Activated T-cell treated with anti-CD3 and anti-CD28 coated beads, Interleukin-2, amount 50 U/mL, for 72 hours (primary cell): ENCODE measurements around the gene SLC28A1. TPM values are rescaled to one million over a fixed set of nuclear protein-coding genes. Genes with fewer than 3 reads are reported as not detected.
"Not testable (repeated sequence)": the region's sequence is repeated elsewhere in the genome, so short reads cannot be mapped to it uniquely, and the experiment has no call there.

Experiments used
- ATAC-seq, 2 donors: fragments of 150-1000 bp; cut with Tn5 transposase; replicated peaks in 1 of 2; 2 replicates each; pipeline ENCODE4 v1.10.0; 2021; ENCODE audit warnings: moderate library complexity in 2 of 2, mild to moderate bottlenecking in 1 of 2
- DNase-seq, 2 donors: peaks; one replicate each; pipeline ENCODE4 v3.0.0; 2021 to 2022; ENCODE audit warnings: mixed read lengths in 1 of 2
- H3K27ac Mint-ChIP-seq: one replicate; pipeline ENCODE4 v1.8.0; 2022; ENCODE audit warnings: mild to moderate bottlenecking, moderate library complexity, mixed read lengths
- H3K27me3 Mint-ChIP-seq: one replicate; pipeline ENCODE4 v1.8.0; 2022; ENCODE audit warnings: low read depth, mixed read lengths
- H3K36me3 Mint-ChIP-seq, 2 donors: one replicate each; pipeline ENCODE4 v1.8.0; 2022; ENCODE audit warnings: mixed read lengths in 2 of 2, mild to moderate bottlenecking in 1 of 2; ENCODE audit not compliant: insufficient read depth in 2 of 2
- H3K4me1 Mint-ChIP-seq: one replicate; pipeline ENCODE4 v1.8.0; 2022; ENCODE audit warnings: low read depth, mixed read lengths
- H3K4me3 Mint-ChIP-seq, 2 donors: one replicate each; pipeline ENCODE4 v1.8.0; 2022; ENCODE audit warnings: mild to moderate bottlenecking in 2 of 2, mixed read lengths in 2 of 2, moderate library complexity in 2 of 2
- H3K9me3 Mint-ChIP-seq, 2 donors: one replicate each; pipeline ENCODE4 v1.8.0; 2022; ENCODE audit warnings: mixed read lengths in 2 of 2
- total RNA-seq, 2 donors: library from RNA; stranded (reverse); gene quantifications; one replicate each; pipeline ENCODE4 v1.2.3, GENCODE V29; 2022

The SLC28A1 gene
- total RNA-seq, 2 donors from 2014 or later = not detected

DNA sequence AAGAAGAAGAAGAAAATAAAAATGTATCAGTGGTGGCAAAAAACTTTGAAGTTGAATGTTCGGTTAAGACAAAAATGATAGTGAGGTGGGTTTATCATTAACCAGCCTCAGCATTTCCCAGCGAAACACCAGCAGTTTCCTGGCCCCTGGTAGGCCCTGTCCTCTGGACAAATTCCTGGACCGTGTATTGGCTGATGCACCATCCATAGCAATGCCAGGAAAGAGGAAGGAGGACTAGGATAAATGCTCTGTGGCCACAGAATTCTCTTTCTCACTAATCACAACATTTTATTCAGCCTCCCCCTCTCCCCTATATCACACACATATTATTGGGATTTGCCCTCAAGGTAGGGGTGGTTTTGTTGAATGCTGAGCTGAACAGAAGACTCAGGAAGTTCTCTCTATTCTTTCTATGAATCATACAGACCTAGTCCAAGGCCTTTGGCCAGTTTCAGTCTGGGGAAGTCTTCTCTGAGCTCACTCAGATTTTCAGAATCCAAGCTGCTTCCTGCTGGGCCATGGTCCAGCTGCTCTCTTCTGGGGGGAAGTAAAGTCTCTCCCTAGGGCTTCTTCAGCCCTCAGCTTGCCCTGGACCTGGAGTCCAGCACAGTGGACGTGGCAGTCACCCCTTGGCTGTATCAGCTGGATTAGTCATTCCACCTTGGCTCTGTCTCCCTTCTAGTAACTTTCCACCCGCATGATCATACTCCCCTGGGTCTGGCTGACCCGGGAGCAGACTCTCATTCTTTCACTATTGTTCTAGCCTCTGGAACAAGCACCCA is 27.6 kb downstream of the SLC28A1 start:
- Mint-ChIP-seq H3K27me3 (no peaks in the 10 kb centered on the region), H3K27ac (no peak overlapping the region), H3K36me3 (no peaks in the 10 kb centered on the region), H3K9me3 (no peaks in the 10 kb centered on the region), H3K4me1 (peaks cover 18% of the 10 kb centered on the region), H3K4me3 (no peak overlapping the region)
- ATAC-seq (no peak), DNase-seq (no peak)

DNA sequence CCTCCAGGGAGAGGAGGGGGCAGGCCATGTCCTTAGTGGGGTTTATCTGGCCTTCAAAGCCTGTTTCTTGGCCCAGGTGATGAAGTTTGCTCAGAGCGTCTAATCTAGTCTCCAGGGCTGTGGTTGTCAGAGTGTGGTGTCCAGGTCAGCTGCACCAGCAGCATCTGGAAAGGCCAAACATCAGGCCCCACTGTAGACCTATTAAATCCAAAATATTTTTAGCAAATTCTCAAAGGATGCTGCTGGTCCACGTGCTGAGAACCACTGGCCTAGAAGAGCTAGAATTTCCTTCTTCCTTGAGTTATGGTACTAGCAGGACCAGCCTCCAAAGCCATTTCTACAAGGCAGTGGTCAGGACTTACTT is 28.9 kb downstream of the SLC28A1 start:
- Mint-ChIP-seq H3K4me3 (no peak overlapping the region), H3K27me3 (no peaks in the 10 kb centered on the region), H3K9me3 (no peaks in the 10 kb centered on the region), H3K36me3 (no peaks in the 10 kb centered on the region), H3K4me1 (peaks cover 18% of the 10 kb centered on the region), H3K27ac (no peak overlapping the region)
- DNase-seq = no peak
- ATAC-seq = no peak

DNA sequence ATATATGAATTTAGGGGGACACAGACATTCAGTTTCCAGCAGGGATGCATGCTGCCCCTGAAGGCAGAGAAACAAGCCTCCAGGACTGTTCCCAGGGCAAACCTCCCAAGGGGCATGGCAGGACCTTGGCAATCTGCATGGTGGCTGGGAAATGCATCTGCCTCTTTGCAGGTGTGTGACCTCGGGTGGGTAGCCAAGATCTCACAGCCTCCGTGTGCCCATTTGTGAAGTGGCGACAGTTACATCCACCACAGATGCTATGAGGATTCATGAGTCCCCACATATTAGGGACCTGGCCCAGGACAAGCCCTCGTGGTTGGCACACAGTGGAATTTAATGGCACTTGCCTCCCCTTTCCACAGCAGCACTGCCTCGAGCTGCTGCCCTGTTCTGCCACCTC is 29.9 kb downstream of the SLC28A1 start:
- ATAC-seq (no peak), DNase-seq (no peak)
- Mint-ChIP-seq H3K27ac (no peak overlapping the region), H3K9me3 (no peaks in the 10 kb centered on the region), H3K36me3 (no peaks in the 10 kb centered on the region), H3K27me3 (no peaks in the 10 kb centered on the region), H3K4me3 (no peak overlapping the region), H3K4me1 (peaks cover 18% of the 10 kb centered on the region)

DNA sequence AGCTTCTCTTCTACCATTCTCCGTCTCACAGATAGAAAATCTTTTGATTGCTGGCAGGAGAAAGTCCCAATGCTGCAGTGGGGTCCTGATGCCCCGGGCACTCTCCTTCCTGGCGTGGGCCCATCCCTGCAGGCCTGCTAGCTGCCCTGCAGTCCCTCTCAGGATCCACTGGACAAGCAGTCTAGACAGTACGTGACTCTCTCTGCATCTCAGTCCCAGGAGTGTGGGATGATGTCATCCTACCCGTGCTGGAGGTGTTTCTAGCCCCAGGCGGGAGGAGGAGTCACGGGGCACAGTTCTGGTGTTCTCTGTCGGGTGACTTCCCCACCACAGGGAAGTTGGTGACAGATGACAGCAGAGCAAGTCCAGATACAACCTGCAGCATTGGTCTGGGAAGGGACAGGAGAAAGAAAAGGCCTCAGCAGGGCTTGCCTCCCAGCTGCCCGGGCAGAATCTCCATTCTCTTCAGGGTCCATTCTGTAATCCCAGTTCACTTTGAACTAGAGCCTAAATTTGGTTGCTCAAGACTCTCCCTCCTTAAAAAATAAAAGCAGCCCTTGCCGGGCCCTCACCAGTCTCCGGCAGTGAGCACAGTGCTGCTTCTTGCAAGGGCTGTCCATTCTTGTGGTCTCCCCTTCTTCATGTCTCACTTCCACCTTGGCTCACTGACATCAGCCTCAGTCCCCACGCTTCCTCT is 30.6 kb downstream of the SLC28A1 start:
- H3K36me3 Mint-ChIP-seq = no peaks in the 10 kb centered on the region
- H3K4me1 Mint-ChIP-seq = peaks cover 18% of the 10 kb centered on the region
- peak; percentile 97 to 98 for ATAC-seq
- peak; percentile 64 to 65 for DNase-seq
- H3K4me3 Mint-ChIP-seq = peak overlapping the region; percentile 65 to 79
- H3K27ac Mint-ChIP-seq = no peak overlapping the region
- H3K9me3 Mint-ChIP-seq = no peaks in the 10 kb centered on the region
- no peaks in the 10 kb centered on the region for H3K27me3 Mint-ChIP-seq

DNA sequence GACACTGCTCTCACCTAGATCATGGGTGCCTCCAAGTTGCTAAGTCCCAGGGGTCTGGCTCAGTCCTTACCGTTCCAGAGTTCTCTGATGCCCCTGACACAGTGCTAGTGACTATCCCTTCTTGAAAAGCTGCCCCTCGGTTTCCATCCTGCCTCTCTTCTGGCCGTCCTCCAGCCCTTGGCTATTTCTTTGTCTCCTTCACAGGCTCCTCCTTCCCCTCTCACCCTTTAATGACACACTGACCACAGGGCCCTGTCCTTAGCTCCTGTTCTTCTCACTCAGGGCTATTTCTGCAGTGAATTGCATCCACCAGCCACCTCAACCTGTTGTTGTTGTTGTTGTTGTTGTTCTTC is 31.1 kb downstream of the SLC28A1 start:
- no peaks in the 10 kb centered on the region for H3K36me3 Mint-ChIP-seq
- H3K27me3 Mint-ChIP-seq = no peaks in the 10 kb centered on the region
- DNase-seq (no peak), ATAC-seq (no peak)
- H3K9me3 Mint-ChIP-seq = no peaks in the 10 kb centered on the region
- no peak overlapping the region for H3K27ac Mint-ChIP-seq
- H3K4me1 Mint-ChIP-seq = peaks cover 18% of the 10 kb centered on the region
- H3K4me3 Mint-ChIP-seq = peak overlapping the region in 1 of 2 donors; percentile 20

DNA sequence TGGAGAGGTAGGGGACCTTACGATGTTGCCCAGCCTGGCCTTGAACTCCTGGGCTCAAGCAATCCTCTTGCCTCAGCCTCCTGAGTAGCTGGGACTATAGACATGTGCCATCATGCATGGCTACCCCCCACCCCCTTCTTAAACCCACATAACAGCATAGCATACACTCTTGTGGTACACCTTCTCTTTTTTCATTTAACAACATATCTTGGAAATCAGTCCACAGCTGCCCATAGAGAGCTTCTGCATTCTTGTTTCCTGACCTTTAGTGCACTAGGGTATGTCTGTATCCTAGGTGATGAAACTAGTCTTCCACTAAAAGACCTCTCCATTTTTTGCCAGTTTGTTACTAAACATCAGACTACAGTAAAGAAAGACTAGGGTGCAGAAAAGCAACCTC is 33.0 kb downstream of the SLC28A1 start:
- Mint-ChIP-seq H3K27me3 (no peaks in the 10 kb centered on the region), H3K36me3 (no peaks in the 10 kb centered on the region), H3K4me3 (no peak overlapping the region), H3K27ac (no peak overlapping the region), H3K4me1 (peaks cover 12% of the 10 kb centered on the region), H3K9me3 (no peaks in the 10 kb centered on the region)
- DNase-seq (no peak), ATAC-seq (no peak)

DNA sequence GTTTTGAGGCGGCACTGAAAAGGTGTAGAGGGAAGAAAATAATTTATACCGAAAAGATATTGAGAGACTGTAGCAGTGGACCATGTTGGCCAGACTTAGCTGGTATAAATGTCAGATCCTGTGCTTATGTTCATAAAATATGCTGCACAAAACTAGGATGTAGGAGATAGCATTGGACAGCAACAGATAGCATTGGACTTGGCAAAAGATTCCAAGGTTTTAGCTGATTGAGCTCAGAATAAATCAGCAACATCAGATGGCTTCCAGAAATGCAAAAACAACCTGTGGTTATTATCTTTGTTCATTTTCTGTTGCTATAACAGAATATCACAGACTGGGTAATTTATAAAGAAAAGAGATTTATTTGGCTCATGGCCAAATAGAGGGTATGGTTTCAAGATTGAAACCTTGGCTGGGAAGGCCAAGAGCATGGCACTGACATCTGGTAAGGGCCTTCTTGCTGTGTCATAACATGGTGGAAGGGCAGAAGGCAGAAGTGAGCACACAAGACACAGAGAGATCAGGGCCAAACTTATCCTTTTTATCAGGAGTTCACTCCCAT is 34.7 kb downstream of the SLC28A1 start:
- DNase-seq (no peak), ATAC-seq (no peak)
- Mint-ChIP-seq H3K4me3 (no peak overlapping the region), H3K36me3 (no peaks in the 10 kb centered on the region), H3K27me3 (no peaks in the 10 kb centered on the region), H3K4me1 (peaks cover 11% of the 10 kb centered on the region), H3K9me3 (no peaks in the 10 kb centered on the region), H3K27ac (no peak overlapping the region)

DNA sequence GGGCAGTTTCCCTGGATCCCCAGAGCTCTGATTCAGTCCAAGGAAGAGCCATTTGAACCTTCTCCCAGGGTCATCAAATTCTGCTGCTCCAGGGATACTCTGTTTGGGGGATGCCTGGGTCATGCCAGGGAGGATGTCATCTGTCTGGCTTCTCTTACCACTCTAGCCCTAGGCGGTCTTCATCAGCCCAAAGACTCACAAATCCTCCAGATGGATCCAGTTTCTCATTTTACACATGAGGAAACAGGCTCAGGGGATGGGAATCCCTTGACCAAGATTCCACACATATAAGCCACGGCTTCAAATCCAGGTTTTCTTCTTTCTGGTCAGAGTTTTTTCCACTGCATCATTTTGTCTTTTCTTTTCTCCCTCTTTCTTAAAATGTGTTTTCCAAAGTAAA is 36.7 kb downstream of the SLC28A1 start:
- no peak overlapping the region for H3K27ac Mint-ChIP-seq
- no peaks in the 10 kb centered on the region for H3K36me3 Mint-ChIP-seq
- H3K27me3 Mint-ChIP-seq = no peaks in the 10 kb centered on the region
- DNase-seq = no peak
- no peaks in the 10 kb centered on the region for H3K4me1 Mint-ChIP-seq
- H3K4me3 Mint-ChIP-seq = no peak overlapping the region
- H3K9me3 Mint-ChIP-seq = no peaks in the 10 kb centered on the region
- ATAC-seq = no peak

DNA sequence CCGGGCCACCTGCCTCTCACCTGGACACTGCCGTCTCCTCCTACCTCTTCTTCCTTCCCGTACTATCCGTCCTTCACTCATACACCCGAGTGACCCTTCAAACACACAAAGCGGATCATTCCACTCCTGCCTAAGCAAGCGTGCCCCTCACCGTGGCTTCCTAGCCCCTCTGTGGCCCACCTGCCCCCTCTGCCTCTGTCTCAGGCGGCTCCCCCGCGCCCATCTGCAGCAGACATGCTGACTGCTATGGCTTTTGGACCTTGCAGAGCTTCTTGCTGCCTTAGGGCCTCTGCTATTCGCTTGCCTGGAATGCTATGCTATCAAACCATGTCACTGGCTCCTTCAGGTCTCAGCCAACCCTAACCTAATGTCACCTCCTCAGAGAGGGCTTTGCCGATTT is 38.1 kb downstream of the SLC28A1 start:
- Mint-ChIP-seq H3K36me3 (no peaks in the 10 kb centered on the region), H3K9me3 (no peaks in the 10 kb centered on the region), H3K4me3 (no peak overlapping the region), H3K27ac (no peak overlapping the region), H3K4me1 (no peaks in the 10 kb centered on the region), H3K27me3 (no peaks in the 10 kb centered on the region)
- no peak for DNase-seq
- ATAC-seq = no peak

DNA sequence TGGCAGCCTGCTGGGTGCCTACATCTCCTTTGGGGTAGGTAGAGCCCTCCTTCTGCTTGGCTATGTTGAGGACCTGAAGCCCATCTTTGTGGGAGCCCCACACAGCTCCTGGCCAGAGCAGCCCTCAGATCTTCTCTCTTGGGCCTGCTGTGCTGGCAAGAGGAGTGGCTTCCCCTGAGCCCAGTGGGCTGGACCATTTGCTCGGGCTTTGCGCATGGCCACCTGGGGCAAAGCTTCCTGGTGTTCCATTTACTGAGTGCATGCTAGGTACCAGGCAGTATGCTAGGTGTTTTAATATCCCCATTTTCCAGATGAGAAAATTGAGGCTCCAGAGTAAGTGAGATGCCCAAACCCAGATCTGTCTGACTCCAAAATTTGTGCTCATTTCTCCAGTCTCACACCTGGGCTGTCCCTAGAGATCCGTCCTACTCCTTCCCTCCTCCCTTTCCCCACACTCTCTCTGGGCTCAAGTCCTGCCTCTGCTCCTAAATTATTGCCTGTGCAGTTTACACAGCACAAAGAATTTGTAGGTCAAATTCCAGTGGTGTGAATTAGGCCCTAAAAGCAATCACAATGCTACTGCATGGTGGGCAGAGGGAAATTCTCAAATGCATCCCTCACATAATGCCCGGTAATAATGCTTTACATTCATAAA is 39.7 kb downstream of the SLC28A1 start:
- H3K27ac Mint-ChIP-seq = no peak overlapping the region
- H3K9me3 Mint-ChIP-seq = no peaks in the 10 kb centered on the region
- H3K27me3 Mint-ChIP-seq = no peaks in the 10 kb centered on the region
- DNase-seq (no peak), ATAC-seq (no peak)
- H3K4me3 Mint-ChIP-seq = no peak overlapping the region
- H3K4me1 Mint-ChIP-seq = peaks cover 5% of the 10 kb centered on the region
- H3K36me3 Mint-ChIP-seq = no peaks in the 10 kb centered on the region

DNA sequence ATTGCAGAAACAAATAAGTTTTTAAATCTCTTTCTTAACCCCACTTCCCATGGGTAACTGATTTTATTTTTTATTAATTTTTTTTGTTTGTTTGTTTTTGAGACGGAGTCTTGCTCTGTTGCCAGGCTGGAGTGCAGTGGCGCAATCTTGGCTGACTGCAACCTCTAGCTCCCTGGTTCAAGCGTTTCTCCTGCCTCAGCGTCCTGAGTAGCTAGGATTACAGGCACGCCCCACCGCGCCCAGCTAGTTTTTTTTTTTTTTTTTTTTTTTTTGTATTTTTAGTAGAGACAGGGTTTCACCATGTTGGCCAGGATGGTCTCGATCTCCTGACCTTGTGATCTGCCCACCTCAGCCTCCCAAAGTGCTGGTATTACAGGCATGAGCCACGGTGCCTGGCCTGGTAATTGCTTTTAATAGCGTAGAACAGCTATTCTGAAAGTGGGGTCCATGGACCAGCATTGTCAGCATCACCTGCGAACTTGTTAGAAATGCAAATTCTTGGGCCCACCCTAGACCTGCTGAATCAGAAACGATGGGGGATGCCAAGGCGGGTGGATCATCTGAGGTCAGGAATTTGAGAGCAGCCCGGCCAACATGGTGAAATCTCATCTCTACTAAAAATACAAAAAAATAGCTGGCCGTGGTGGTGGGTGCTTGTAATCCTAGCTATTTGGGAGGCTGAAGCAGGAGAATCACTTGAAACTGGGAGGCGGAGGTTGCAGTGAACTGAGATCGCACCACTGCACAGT is 40.5 kb downstream of the SLC28A1 start:
- DNase-seq, H3K27ac Mint-ChIP-seq, H3K36me3 Mint-ChIP-seq, H3K4me3 Mint-ChIP-seq, H3K27me3 Mint-ChIP-seq, ATAC-seq, H3K4me1 Mint-ChIP-seq, H3K9me3 Mint-ChIP-seq: not testable (repeated sequence)

DNA sequence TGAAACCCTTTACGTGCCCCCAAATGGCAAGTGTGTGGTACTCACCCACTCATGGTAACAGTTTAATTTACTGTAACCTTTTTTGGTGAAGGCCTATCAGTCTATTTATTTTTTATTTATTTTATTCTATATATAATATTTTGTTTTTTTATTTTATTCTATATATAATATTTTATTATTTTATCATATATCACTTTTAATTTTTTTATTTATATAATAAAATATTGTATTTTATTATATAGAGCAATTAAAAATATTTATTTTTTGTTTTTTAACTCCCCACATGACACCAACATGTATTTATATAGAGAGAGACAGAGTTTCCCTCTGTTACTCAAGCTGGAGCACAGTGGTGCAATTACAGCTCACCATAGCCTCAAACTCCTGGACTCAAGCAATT is 41.4 kb downstream of the SLC28A1 start:
- Mint-ChIP-seq H3K4me3 (no peak overlapping the region), H3K27me3 (no peaks in the 10 kb centered on the region), H3K9me3 (no peaks in the 10 kb centered on the region), H3K27ac (no peak overlapping the region), H3K4me1 (peaks cover 5% of the 10 kb centered on the region), H3K36me3 (no peaks in the 10 kb centered on the region)
- ATAC-seq = no peak
- no peak for DNase-seq
